ENCODE results near the gene MRPS35.

DNA sequence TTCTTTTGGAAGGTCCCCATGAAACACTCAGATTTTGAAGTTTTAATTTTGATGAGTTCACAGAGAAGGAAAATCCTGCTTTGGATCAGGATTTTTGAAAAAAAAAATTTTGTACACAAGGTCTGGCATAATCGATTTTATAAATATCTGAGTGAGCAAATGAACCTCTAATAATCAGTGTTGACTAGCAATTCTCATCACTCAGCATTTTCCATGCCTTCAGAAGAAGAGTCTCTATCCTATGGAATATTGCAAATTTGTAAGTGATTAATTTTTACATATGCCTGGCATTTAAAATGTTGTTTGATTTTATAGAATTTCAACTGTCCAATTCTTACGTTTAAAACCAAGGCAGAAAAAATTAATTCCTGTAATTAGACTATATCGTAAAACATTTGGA lies 44.9 kb upstream of the MRPS35 start:
- no peak for TF ChIP-seq CTCF (conservative IDR thresholded peaks at IDR 0.05; ENCODE audit: low read depth, low read length)
- TF ChIP-seq EZH2 (IDR thresholded peaks at IDR 0.05; ENCODE audit: low read length, unreplicated experiment) = no peak
- TF ChIP-seq EZH2phosphoT487 (IDR thresholded peaks at IDR 0.05; ENCODE audit: borderline replicate concordance, low read length) = no peak
